Gastroesophageal sphincter (tissue), 3 donors: Measurements from ENCODE around the gene ZMAT5.

ENCODE experiments used
- CTCF ChIP-seq, 4 experiments: fragments of 200-600 bp in 2 of 4; fragments of 450-650 bp in 2 of 4; sonication (generic) in 1 of 4; IDR thresholded peaks; one replicate each; pipeline ENCODE4 v1.5.1; 2017 to 2019; ENCODE audit warnings: antibody characterized with exemption in 4 of 4, mild to moderate bottlenecking in 2 of 4, moderate library complexity in 2 of 4
- EP300 ChIP-seq: sonication (generic); formaldehyde crosslinking; IDR thresholded peaks from one replicate; pipeline ENCODE4 v1.6.1; 2017; ENCODE audit warnings: antibody characterized with exemption, mild to moderate bottlenecking
- POLR2AphosphoS5 ChIP-seq: sonication (generic); formaldehyde crosslinking; IDR thresholded peaks from one replicate; pipeline ENCODE4 v1.6.1; 2017; ENCODE audit warnings: antibody characterized with exemption

DNA sequence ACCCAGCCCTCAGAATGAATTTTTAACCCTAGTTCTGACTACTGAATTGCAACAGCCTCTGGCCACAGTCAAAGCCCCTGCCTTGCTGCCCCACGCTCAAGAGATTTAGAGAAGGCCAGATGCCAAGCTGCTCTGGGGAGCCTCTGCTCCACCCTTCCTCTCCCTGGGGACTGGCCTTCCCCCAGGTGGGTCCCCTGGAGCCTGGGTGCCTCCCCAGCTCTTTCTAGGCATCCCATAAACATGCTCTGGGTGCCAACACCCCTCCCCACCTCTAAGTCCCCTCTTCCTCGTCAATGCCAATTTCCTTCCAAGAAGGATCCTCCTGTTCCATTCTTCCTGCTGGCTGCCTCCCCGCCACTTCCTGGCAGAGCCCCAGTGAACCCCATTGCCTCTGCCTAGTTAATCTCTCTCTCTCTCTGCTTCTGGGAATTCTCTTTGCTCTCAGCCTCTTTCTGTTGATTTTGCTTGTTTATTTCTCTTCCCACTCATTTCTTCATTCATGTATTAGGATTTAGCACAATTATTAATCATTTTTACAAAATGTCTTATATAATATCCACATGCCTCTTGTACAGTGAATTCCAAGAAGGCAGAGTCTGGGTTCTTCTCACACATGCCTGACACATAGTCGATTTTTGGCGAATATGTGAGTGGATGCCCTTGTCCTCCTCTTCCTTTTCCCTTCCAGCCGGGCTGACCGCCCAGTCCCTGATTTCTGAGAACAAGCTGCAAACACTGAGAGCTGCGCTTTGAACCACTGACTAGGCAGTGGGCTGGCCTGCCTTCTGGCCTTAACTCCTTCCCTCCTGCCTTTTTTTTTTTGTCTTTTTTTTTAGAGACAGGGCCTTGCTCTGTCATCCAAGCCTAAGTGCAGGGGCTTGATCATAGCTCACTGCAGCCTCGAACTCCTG, 17.9 kb upstream of the ZMAT5 start:
- TF ChIP-seq CTCF (IDR thresholded peaks at IDR 0.05) (no peak), EP300 (no peak), POLR2AphosphoS5 (peak; percentile 38)
